B cell (primary cell): ENCODE data around the gene CYP1A1.

Experiments
- CTCF ChIP-seq: fragments of 200-600 bp; IDR thresholded peaks from one replicate; pipeline ENCODE4 v1.8.0; 2022; ENCODE audit warnings: antibody characterized with exemption, mild to moderate bottlenecking
- EZH2 ChIP-seq: IDR thresholded peaks from 2 replicates; pipeline ENCODE4 v1.6.1; 2012; ENCODE audit warnings: borderline replicate concordance, low read depth, mild to moderate bottlenecking, moderate library complexity, low read length; ENCODE audit not compliant: insufficient read depth, poor library complexity, severe bottlenecking

- no peak for TF ChIP-seq CTCF
- no peak for TF ChIP-seq EZH2
Measured at GRCh38 chr15:74730619-74731316, 5.4 kb upstream of the CYP1A1 start.
